Upper lobe of left lung (tissue), 4 donors: ENCODE results near the gene PDE4D.

ENCODE experiments used
- EP300 ChIP-seq, 4 donors: sonication (generic); formaldehyde crosslinking; IDR thresholded peaks; one replicate each; pipeline ENCODE4 v1.5.1; 2017; ENCODE audit warnings: antibody characterized with exemption in 4 of 4, control low read depth in 2 of 4
- TF ChIP-seq, protein P1 (sequence below), 6 experiments: fragments of 450-650 bp in 4 of 6; fragments of 200-600 bp in 2 of 6; sonication (generic) in 2 of 6; IDR thresholded peaks; one replicate each; pipeline ENCODE4 v1.5.1; 2016 to 2019; ENCODE audit warnings: antibody characterized with exemption in 6 of 6

DNA sequence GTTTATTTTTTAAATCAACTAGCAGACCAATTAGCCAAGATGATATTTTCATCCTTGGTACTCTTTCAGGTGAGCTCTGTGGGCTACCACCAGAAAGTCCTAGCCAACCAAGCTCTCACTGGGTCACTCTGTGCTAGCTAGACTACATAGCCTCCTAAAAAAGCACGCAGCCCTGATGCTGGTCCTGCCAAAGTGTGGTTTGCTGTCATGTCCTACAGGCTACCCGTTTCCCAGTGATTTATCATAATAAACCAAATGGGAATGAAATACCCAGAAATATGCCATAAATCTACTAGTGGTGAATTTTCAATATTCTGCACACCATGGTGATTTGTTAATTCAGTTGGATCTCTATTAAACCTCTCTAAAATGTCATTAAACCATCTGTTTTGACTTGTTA lies 829.2 kb downstream of the PDE4D start:
- TF ChIP-seq, protein P1, sequence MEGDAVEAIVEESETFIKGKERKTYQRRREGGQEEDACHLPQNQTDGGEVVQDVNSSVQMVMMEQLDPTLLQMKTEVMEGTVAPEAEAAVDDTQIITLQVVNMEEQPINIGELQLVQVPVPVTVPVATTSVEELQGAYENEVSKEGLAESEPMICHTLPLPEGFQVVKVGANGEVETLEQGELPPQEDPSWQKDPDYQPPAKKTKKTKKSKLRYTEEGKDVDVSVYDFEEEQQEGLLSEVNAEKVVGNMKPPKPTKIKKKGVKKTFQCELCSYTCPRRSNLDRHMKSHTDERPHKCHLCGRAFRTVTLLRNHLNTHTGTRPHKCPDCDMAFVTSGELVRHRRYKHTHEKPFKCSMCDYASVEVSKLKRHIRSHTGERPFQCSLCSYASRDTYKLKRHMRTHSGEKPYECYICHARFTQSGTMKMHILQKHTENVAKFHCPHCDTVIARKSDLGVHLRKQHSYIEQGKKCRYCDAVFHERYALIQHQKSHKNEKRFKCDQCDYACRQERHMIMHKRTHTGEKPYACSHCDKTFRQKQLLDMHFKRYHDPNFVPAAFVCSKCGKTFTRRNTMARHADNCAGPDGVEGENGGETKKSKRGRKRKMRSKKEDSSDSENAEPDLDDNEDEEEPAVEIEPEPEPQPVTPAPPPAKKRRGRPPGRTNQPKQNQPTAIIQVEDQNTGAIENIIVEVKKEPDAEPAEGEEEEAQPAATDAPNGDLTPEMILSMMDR (IDR thresholded peaks at IDR 0.05) = no peak
- no peak for TF ChIP-seq EP300 (IDR thresholded peaks at IDR 0.05)
